Neural cell (in vitro differentiated cells): ENCODE data around the gene HOXB4.

Experiments
- EP300 ChIP-seq: fragments of 450-650 bp; conservative IDR thresholded peaks from 2 replicates; pipeline ENCODE4 v1.6.1; 2014; ENCODE audit warnings: antibody characterized with exemption, mild to moderate bottlenecking, moderate library complexity; ENCODE audit not compliant: poor library complexity, severe bottlenecking
- EZH2 ChIP-seq: fragments of 200-600, 300-800 bp; shearing (Covaris generic), sonication (generic); IDR thresholded peaks from 2 replicates; pipeline ENCODE4 v1.6.1; 2014; ENCODE audit warnings: antibody characterized with exemption, low read length, borderline replicate concordance, mild to moderate bottlenecking; ENCODE audit not compliant: insufficient read depth, poor library complexity, severe bottlenecking
- POLR2AphosphoS5 ChIP-seq: IDR thresholded peaks from 2 replicates; pipeline ENCODE4 v1.6.1; 2012
- RAD21 ChIP-seq: fragments of 450-650 bp; conservative IDR thresholded peaks from 2 replicates; pipeline ENCODE4 v1.6.1; 2014; ENCODE audit warnings: antibody characterized with exemption, mild to moderate bottlenecking, moderate library complexity
- SMC3 ChIP-seq: fragments of 450-650 bp; conservative IDR thresholded peaks from 2 replicates; pipeline ENCODE4 v1.6.1; 2014; ENCODE audit warnings: antibody characterized with exemption, mild to moderate bottlenecking, moderate library complexity; ENCODE audit not compliant: poor library complexity
- TF ChIP-seq, protein P1 (sequence below): fragments of 450-650 bp; IDR thresholded peaks from 2 replicates; pipeline ENCODE4 v1.5.1; 2014; ENCODE audit warnings: antibody characterized with exemption, mild to moderate bottlenecking, moderate library complexity; ENCODE audit not compliant: poor library complexity, severe bottlenecking
- TF ChIP-seq, protein P2 (sequence below): IDR thresholded peaks from 2 replicates; pipeline ENCODE4 v1.6.1; 2012; ENCODE audit warnings: borderline replicate concordance

- TF ChIP-seq, protein P1, sequence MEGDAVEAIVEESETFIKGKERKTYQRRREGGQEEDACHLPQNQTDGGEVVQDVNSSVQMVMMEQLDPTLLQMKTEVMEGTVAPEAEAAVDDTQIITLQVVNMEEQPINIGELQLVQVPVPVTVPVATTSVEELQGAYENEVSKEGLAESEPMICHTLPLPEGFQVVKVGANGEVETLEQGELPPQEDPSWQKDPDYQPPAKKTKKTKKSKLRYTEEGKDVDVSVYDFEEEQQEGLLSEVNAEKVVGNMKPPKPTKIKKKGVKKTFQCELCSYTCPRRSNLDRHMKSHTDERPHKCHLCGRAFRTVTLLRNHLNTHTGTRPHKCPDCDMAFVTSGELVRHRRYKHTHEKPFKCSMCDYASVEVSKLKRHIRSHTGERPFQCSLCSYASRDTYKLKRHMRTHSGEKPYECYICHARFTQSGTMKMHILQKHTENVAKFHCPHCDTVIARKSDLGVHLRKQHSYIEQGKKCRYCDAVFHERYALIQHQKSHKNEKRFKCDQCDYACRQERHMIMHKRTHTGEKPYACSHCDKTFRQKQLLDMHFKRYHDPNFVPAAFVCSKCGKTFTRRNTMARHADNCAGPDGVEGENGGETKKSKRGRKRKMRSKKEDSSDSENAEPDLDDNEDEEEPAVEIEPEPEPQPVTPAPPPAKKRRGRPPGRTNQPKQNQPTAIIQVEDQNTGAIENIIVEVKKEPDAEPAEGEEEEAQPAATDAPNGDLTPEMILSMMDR = no peak
- TF ChIP-seq EZH2 (no peak), EP300 (no peak), POLR2AphosphoS5 (no peak), RAD21 (no peak), SMC3 (no peak)
- TF ChIP-seq, protein P2, sequence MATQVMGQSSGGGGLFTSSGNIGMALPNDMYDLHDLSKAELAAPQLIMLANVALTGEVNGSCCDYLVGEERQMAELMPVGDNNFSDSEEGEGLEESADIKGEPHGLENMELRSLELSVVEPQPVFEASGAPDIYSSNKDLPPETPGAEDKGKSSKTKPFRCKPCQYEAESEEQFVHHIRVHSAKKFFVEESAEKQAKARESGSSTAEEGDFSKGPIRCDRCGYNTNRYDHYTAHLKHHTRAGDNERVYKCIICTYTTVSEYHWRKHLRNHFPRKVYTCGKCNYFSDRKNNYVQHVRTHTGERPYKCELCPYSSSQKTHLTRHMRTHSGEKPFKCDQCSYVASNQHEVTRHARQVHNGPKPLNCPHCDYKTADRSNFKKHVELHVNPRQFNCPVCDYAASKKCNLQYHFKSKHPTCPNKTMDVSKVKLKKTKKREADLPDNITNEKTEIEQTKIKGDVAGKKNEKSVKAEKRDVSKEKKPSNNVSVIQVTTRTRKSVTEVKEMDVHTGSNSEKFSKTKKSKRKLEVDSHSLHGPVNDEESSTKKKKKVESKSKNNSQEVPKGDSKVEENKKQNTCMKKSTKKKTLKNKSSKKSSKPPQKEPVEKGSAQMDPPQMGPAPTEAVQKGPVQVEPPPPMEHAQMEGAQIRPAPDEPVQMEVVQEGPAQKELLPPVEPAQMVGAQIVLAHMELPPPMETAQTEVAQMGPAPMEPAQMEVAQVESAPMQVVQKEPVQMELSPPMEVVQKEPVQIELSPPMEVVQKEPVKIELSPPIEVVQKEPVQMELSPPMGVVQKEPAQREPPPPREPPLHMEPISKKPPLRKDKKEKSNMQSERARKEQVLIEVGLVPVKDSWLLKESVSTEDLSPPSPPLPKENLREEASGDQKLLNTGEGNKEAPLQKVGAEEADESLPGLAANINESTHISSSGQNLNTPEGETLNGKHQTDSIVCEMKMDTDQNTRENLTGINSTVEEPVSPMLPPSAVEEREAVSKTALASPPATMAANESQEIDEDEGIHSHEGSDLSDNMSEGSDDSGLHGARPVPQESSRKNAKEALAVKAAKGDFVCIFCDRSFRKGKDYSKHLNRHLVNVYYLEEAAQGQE = no peak
Measured at GRCh38 chr17:48562934-48563333, 15.2 kb downstream of the HOXB4 start.
